ENCODE data around the gene SEMA6A. TPM values are rescaled to one million over a fixed set of nuclear protein-coding genes. Genes with fewer than 3 reads are reported as not detected.

Gene SEMA6A
- total and polyA plus RNA-seq, 2 of the 13 experiments (the other 11 are each of a cell fraction or from before 2014, with no cell fraction given): 5.1 to 6.5 TPM

DNA sequence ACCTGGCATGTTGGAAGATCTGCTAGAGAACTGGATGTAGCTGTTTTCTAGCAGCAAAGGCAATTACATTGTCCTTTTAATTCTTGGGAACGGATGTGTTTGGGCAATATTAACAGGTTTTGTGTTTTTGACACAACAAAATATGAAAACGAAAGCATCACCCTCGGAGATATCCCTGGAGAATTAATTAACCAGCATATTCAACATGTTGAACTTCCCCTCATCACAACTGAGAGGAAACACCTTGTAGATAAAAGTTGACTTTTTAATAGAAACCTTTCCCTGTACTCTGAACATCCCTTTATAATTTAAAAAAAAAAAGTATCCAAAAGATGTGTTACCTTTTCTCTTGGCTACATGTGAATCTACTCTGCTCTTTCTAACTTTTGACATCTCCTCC is 13.0 kb downstream of the SEMA6A start:
- intact Hi-C loops (cut with micrococcal nuclease; ENCODE audit: unreplicated experiment) (no loop called here), in situ Hi-C loops (cut with HindIII; ENCODE audit: extremely low pct_ligation_motif_present, low pct_unique_long_range_greater_than_20kb) (no loop called here)
- H3K27me3 ChIP-seq (ENCODE audit: control insufficient read depth in 1 of 2, insufficient read depth in 2 of 2, low read length in 2 of 2): no peaks in the 10 kb centered on the region
- no peak overlapping the region for H3K27ac ChIP-seq (ENCODE audit: extremely low read length, insufficient read depth, low read length)
- WGBS (ENCODE audit: low lambda C conversion rate): 76% methylated on average over 3 of the region's 3 CpGs
- H3K9ac ChIP-seq (ENCODE audit: insufficient read depth, low read depth, low read length): no peak overlapping the region
- no peak overlapping the region for H3K4me2 ChIP-seq (ENCODE audit: low read depth, low read length)
- no TSS peak for BruUV-seq (replicated peaks)
- H3K36me3 ChIP-seq (replicated peaks in 1 of 2; ENCODE audit: control insufficient read depth in 1 of 2, insufficient read depth in 2 of 2, low read length in 2 of 2): no peaks in the 10 kb centered on the region
- peaks cover 72% of the 10 kb centered on the region for H3K79me2 ChIP-seq (ENCODE audit: insufficient read depth, low read length)
- DNase-seq (ENCODE audit: low spot score) (no peak), FAIRE-seq (no peak), ATAC-seq (no peak)
- H3K4me3 ChIP-seq (replicated peaks in 1 of 3; ENCODE audit: insufficient read depth in 1 of 3, low read depth in 2 of 3, low read length in 3 of 3): no peak overlapping the region
- H2AFZ ChIP-seq (ENCODE audit: low read length): no peak overlapping the region
- no peaks in the 10 kb centered on the region; the same call in 1 of the 2 replicates for H4K20me1 ChIP-seq (ENCODE audit: insufficient read depth, low read length)
- H3K9me3 ChIP-seq (ENCODE audit: low read length): no peaks in the 10 kb centered on the region
- TF ChIP-seq, protein P1, sequence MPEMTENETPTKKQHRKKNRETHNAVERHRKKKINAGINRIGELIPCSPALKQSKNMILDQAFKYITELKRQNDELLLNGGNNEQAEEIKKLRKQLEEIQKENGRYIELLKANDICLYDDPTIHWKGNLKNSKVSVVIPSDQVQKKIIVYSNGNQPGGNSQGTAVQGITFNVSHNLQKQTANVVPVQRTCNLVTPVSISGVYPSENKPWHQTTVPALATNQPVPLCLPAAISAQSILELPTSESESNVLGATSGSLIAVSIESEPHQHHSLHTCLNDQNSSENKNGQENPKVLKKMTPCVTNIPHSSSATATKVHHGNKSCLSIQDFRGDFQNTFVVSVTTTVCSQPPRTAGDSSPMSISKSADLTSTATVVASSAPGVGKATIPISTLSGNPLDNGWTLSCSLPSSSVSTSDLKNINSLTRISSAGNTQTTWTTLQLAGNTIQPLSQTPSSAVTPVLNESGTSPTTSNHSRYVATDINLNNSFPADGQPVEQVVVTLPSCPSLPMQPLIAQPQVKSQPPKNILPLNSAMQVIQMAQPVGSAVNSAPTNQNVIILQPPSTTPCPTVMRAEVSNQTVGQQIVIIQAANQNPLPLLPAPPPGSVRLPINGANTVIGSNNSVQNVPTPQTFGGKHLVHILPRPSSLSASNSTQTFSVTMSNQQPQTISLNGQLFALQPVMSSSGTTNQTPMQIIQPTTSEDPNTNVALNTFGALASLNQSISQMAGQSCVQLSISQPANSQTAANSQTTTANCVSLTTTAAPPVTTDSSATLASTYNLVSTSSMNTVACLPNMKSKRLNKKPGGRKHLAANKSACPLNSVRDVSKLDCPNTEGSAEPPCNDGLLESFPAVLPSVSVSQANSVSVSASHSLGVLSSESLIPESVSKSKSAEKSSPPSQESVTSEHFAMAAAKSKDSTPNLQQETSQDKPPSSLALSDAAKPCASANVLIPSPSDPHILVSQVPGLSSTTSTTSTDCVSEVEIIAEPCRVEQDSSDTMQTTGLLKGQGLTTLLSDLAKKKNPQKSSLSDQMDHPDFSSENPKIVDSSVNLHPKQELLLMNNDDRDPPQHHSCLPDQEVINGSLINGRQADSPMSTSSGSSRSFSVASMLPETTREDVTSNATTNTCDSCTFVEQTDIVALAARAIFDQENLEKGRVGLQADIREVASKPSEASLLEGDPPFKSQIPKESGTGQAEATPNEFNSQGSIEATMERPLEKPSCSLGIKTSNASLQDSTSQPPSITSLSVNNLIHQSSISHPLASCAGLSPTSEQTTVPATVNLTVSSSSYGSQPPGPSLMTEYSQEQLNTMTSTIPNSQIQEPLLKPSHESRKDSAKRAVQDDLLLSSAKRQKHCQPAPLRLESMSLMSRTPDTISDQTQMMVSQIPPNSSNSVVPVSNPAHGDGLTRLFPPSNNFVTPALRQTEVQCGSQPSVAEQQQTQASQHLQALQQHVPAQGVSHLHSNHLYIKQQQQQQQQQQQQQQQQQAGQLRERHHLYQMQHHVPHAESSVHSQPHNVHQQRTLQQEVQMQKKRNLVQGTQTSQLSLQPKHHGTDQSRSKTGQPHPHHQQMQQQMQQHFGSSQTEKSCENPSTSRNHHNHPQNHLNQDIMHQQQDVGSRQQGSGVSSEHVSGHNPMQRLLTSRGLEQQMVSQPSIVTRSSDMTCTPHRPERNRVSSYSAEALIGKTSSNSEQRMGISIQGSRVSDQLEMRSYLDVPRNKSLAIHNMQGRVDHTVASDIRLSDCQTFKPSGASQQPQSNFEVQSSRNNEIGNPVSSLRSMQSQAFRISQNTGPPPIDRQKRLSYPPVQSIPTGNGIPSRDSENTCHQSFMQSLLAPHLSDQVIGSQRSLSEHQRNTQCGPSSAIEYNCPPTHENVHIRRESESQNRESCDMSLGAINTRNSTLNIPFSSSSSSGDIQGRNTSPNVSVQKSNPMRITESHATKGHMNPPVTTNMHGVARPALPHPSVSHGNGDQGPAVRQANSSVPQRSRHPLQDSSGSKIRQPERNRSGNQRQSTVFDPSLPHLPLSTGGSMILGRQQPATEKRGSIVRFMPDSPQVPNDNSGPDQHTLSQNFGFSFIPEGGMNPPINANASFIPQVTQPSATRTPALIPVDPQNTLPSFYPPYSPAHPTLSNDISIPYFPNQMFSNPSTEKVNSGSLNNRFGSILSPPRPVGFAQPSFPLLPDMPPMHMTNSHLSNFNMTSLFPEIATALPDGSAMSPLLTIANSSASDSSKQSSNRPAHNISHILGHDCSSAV (CRISPR knock-in tag; IDR thresholded peaks at IDR 0.05; ENCODE audit: borderline replicate concordance): no peak
- TF ChIP-seq TOPORS (CRISPR knock-in tag; IDR thresholded peaks at IDR 0.05) (no peak), ZNF616 (CRISPR knock-in tag; IDR thresholded peaks at IDR 0.05; ENCODE audit: low read depth) (no peak), HNRNPUL1 (IDR thresholded peaks at IDR 0.05; ENCODE audit: low read depth, low read length) (no peak), ZNF138 (CRISPR knock-in tag; IDR thresholded peaks at IDR 0.05; ENCODE audit: low read depth) (no peak), SMARCC2 (IDR thresholded peaks at IDR 0.05) (no peak), CC2D1A (CRISPR knock-in tag; IDR thresholded peaks at IDR 0.05) (no peak), NCOA1 (CRISPR knock-in tag; IDR thresholded peaks at IDR 0.05) (no peak), ZNF709 (CRISPR knock-in tag; IDR thresholded peaks at IDR 0.05) (no peak)
- TF ChIP-seq, protein P2, sequence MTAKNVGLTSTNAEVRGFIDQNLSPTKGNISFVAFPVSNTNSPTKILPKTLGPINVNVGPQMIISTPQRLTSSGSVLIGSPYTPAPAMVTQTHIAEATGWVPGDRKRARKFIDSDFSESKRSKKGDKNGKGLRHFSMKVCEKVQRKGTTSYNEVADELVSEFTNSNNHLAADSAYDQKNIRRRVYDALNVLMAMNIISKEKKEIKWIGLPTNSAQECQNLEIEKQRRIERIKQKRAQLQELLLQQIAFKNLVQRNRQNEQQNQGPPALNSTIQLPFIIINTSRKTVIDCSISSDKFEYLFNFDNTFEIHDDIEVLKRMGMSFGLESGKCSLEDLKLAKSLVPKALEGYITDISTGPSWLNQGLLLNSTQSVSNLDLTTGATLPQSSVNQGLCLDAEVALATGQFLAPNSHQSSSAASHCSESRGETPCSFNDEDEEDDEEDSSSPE (CRISPR knock-in tag; IDR thresholded peaks at IDR 0.05): no peak
- TF ChIP-seq, protein P3, sequence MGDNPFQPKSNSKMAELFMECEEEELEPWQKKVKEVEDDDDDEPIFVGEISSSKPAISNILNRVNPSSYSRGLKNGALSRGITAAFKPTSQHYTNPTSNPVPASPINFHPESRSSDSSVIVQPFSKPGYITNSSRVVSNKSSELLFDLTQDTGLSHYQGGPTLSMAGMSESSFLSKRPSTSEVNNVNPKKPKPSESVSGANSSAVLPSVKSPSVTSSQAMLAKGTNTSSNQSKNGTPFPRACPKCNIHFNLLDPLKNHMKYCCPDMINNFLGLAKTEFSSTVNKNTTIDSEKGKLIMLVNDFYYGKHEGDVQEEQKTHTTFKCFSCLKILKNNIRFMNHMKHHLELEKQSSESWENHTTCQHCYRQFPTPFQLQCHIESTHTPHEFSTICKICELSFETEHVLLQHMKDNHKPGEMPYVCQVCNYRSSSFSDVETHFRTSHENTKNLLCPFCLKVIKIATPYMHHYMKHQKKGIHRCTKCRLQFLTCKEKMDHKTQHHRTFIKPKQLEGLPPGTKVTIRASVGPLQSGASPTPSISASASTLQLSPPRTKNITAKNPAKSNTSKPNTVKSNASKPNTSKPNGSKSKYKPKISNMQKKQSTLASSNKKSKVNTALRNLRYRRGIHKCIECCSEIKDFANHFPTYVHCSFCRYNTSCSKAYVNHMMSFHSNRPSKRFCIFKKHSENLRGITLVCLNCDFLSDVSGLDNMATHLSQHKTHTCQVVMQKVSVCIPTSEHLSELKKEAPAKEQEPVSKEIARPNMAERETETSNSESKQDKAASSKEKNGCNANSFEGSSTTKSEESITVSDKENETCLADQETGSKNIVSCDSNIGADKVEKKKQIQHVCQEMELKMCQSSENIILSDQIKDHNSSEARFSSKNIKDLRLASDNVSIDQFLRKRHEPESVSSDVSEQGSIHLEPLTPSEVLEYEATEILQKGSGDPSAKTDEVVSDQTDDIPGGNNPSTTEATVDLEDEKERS (CRISPR knock-in tag; IDR thresholded peaks at IDR 0.05): no peak
- ChIA-PET CTCF (ENCODE audit: low intra/inter-chr PET ratio, low total read pairs) (no interaction called here), POLR2A (no interaction called here)
- H3K4me1 ChIP-seq (ENCODE audit: insufficient read depth, low read length): peaks cover 11% of the 10 kb centered on the region; the same call in 1 of the 2 replicates

Data from HepG2 (cell line).